IMR-90 (cell line): ENCODE data around the gene TMEM208.

Source experiments
- BHLHE40 ChIP-seq: fragments of 150-350 bp; IDR thresholded peaks from 2 replicates; pipeline ENCODE4 v1.6.1; 2016; ENCODE audit warnings: mild to moderate bottlenecking, low read depth, low read length
- CEBPB ChIP-seq: IDR thresholded peaks from 2 replicates; pipeline ENCODE4 v1.6.1; 2012; ENCODE audit warnings: low read depth, low read length, improper control_type of control experiment
- CTCF ChIP-seq: conservative IDR thresholded peaks from 2 replicates; pipeline ENCODE4 v1.5.1; 2012; ENCODE audit warnings: mild to moderate bottlenecking, low read depth, low read length, improper control_type of control experiment
- ELK1 ChIP-seq: fragments of 150-350 bp; IDR thresholded peaks from 2 replicates; pipeline ENCODE4 v1.6.1; 2016; ENCODE audit warnings: low read depth, mild to moderate bottlenecking, low read length, moderate library complexity, borderline replicate concordance
- FOS ChIP-seq: fragments of 150-350 bp; IDR thresholded peaks from 2 replicates; pipeline ENCODE4 v1.6.1; 2016; ENCODE audit warnings: low read depth, low read length
- MAFK ChIP-seq: IDR thresholded peaks from 2 replicates; pipeline ENCODE4 v1.6.1; 2012; ENCODE audit warnings: low read depth, low read length, improper control_type of control experiment
- MAZ ChIP-seq: IDR thresholded peaks from 2 replicates; pipeline ENCODE4 v1.6.1; 2012; ENCODE audit warnings: low read depth, mild to moderate bottlenecking, low read length, improper control_type of control experiment, moderate library complexity, borderline replicate concordance
- MXI1 ChIP-seq: IDR thresholded peaks from 2 replicates; pipeline ENCODE4 v1.6.1; 2012; ENCODE audit warnings: low read depth, mild to moderate bottlenecking, low read length, moderate library complexity, borderline replicate concordance
- NFE2L2 ChIP-seq: fragments of 150-350 bp; IDR thresholded peaks from 2 replicates; pipeline ENCODE4 v1.6.1; 2016; ENCODE audit warnings: low read depth, mild to moderate bottlenecking, low read length
- POLR2A ChIP-seq: IDR thresholded peaks from 2 replicates; pipeline ENCODE4 v1.6.1; 2012; ENCODE audit warnings: mild to moderate bottlenecking, low read depth, low read length
- RAD21 ChIP-seq: IDR thresholded peaks from 2 replicates; pipeline ENCODE4 v1.6.1; 2012; ENCODE audit warnings: low read length, improper control_type of control experiment
- RCOR1 ChIP-seq: IDR thresholded peaks from 2 replicates; pipeline ENCODE4 v1.6.1; 2012; ENCODE audit warnings: mild to moderate bottlenecking, low read length, improper control_type of control experiment; ENCODE audit not compliant: insufficient replicate concordance
- RFX5 ChIP-seq: IDR thresholded peaks from 2 replicates; pipeline ENCODE4 v1.8.0; 2012; ENCODE audit warnings: low read depth, mild to moderate bottlenecking, low read length, moderate library complexity
- USF2 ChIP-seq: fragments of 150-350 bp; IDR thresholded peaks from 2 replicates; pipeline ENCODE4 v1.6.1; 2017; ENCODE audit warnings: mild to moderate bottlenecking, antibody characterized with exemption, low read length, low read depth

GRCh38 chr16:67188323-67188722 is 38.6 kb upstream of the TMEM208 start:
- TF ChIP-seq MXI1 (no peak), POLR2A (no peak), CTCF (no peak), RFX5 (no peak), RAD21 (no peak), BHLHE40 (no peak), FOS (no peak), CEBPB (no peak), RCOR1 (no peak), ELK1 (no peak), USF2 (0 out of 2 replicates have a peak, but pooled peaks have one; percentile 20), NFE2L2 (no peak), MAZ (no peak), MAFK (no peak)
